ENCODE results near the gene STX7.

STX7 gene

DNA sequence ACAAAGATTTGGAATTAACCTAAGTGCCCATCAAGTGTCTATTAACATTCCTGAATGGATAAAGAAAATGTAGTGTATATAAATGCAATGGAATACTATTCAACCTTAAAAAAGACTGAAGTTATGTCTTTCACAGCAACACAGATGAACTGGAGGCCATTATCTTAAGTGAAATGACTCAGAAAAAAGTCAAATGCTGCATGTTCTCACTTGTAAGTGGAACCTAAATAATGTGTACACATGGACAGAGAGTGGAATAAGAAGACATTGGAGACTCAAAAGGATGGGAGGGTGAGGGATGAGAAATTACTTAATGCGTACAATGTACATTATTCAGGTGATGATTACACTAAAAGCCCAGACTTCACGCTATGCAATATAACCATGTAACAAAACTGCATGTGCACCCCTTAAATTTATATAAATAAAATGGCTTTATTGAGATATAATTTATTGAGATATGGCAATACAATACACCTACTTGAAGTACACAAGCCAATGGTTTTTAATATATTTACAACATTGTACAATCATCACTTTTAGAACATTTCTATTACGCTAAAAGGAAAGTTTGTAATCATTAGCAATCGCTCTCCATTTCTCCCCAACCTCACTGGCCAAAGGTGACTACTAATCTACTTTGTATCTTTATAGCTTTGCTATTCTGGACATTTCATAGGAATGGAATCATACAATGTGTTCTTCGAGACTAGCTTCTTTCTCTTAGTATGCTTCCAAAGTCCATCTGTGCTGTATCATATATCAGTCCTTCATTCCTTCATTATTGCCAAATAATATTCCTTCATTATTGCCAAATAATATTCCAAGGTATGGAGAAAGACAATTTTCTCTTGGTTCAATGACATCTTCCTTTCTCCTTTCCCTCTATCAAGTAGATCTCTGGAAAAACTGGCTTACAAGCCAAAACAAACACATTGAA lies 5.8 kb downstream of the STX7 start:
- Histone ChIP-seq H3K36me3 (ENCODE audit: control insufficient read depth, insufficient read depth, low read length) (peaks cover 12% of the 10 kb centered on the region), H3K4me1 (ENCODE audit: control insufficient read depth, insufficient read depth, low read length) (peaks cover 20% of the 10 kb centered on the region; the same call in 1 of the 2 replicates), H3K9ac (ENCODE audit: low read depth, low read length) (no peak overlapping the region), H3K27ac (ENCODE audit: low read depth, low read length) (no peak overlapping the region), H3K27me3 (ENCODE audit: control insufficient read depth, insufficient read depth, low read length) (no peaks in the 10 kb centered on the region), H3K9me3 (ENCODE audit: control insufficient read depth, insufficient read depth, low read length) (no peaks in the 10 kb centered on the region), H3K4me3 (ENCODE audit: low read depth, low read length) (no peak overlapping the region)

DNA sequence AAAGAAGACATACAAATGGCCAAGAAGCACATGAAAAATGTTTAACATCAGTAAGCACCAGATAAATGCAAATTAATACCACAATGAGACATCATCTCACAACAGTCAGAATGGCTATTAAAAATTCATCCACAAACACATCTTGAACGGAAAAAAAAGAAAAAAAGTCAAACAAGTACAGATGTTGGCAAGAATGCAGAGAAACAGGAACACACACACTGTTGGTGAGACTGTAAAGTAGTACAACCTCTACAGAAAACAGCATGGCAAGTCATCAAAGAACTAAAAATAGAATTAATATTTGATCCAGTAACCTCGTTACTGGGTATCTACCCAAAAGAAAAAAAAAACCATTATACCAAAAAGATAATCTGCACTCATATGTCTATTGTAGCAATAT lies 6.5 kb downstream of the STX7 start:
- no peaks in the 10 kb centered on the region for H3K9me3 ChIP-seq (ENCODE audit: control insufficient read depth, insufficient read depth, low read length)
- peaks cover 15% of the 10 kb centered on the region; the same call in 1 of the 2 replicates for H3K4me1 ChIP-seq (ENCODE audit: control insufficient read depth, insufficient read depth, low read length)
- H3K27me3 ChIP-seq (ENCODE audit: control insufficient read depth, insufficient read depth, low read length) = no peaks in the 10 kb centered on the region
- no peak overlapping the region for H3K4me3 ChIP-seq (ENCODE audit: low read depth, low read length)
- peaks cover 18% of the 10 kb centered on the region for H3K36me3 ChIP-seq (ENCODE audit: control insufficient read depth, insufficient read depth, low read length)
- H3K9ac ChIP-seq (ENCODE audit: low read depth, low read length) = no peak overlapping the region
- H3K27ac ChIP-seq (ENCODE audit: low read depth, low read length) = no peak overlapping the region

DNA sequence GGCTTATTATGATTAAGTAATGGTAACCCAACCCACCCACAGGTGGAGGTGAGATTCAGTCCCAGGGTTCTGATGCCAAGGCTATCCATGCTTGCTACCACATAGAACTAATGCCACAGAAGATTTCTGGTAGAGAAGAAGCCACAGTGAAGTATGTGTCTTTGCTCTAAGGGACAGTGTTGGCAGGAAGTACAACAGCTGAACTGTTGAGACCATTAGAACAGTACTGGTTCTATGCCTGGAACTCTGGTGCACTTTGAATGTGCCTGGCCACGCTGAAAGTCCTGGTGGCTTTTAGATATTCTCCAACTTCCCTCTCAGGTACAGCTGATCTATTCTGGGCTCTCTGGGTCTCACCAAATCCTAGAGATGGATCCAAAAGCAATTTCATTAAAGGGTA lies 7.8 kb downstream of the STX7 start:
- peaks cover 23% of the 10 kb centered on the region for H3K36me3 ChIP-seq (ENCODE audit: control insufficient read depth, insufficient read depth, low read length)
- H3K4me3 ChIP-seq (ENCODE audit: low read depth, low read length) = no peak overlapping the region
- H3K9me3 ChIP-seq (ENCODE audit: control insufficient read depth, insufficient read depth, low read length) = no peaks in the 10 kb centered on the region
- peaks cover 5% of the 10 kb centered on the region; the same call in 1 of the 2 replicates for H3K4me1 ChIP-seq (ENCODE audit: control insufficient read depth, insufficient read depth, low read length)
- H3K27me3 ChIP-seq (ENCODE audit: control insufficient read depth, insufficient read depth, low read length) = no peaks in the 10 kb centered on the region
- H3K27ac ChIP-seq (ENCODE audit: low read depth, low read length) = no peak overlapping the region
- H3K9ac ChIP-seq (ENCODE audit: low read depth, low read length) = no peak overlapping the region

DNA sequence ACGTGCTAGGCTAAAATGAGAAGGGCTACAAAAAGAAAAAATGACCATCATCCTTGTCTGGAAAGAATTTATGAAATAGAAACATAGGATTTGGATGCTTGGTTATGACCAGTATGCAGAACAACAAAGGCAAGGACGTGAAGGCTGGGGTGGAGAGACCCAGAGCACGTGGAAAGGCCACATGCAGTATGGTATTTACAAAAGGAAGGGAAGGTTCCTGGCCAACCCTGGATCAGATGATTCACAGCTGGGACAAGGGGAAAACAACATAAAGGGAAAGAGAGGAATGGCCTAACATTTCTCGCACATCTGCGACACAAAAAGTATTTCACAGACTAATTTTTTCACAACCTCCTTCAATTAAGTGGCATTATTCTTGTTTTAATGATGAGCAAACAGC lies 8.2 kb downstream of the STX7 start:
- peaks cover 3% of the 10 kb centered on the region; the same call in 1 of the 2 replicates for H3K4me1 ChIP-seq (ENCODE audit: control insufficient read depth, insufficient read depth, low read length)
- H3K27ac ChIP-seq (ENCODE audit: low read depth, low read length) = no peak overlapping the region
- peaks cover 23% of the 10 kb centered on the region for H3K36me3 ChIP-seq (ENCODE audit: control insufficient read depth, insufficient read depth, low read length)
- H3K9ac ChIP-seq (ENCODE audit: low read depth, low read length) = no peak overlapping the region
- H3K4me3 ChIP-seq (ENCODE audit: low read depth, low read length) = no peak overlapping the region
- no peaks in the 10 kb centered on the region for H3K27me3 ChIP-seq (ENCODE audit: control insufficient read depth, insufficient read depth, low read length)
- H3K9me3 ChIP-seq (ENCODE audit: control insufficient read depth, insufficient read depth, low read length) = no peaks in the 10 kb centered on the region

DNA sequence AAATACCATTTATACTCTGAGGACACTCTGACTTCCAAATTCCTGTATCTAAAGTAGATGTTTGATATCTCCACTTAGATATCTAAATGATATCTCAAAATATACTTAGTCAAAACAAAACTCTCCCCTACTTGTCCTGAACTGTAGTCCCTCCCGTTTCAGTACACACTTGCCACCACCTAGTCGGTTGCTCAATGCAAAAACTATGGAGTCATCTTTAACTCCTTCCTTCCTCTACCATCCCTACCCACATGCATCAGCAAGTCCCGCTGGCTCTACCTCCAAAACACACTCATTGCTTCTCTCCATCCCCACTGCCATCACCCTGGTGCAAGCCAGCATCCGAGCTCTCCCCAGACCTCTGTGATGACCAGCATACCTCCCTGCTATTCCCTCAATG lies 13.2 kb downstream of the STX7 start:
- Histone ChIP-seq H3K36me3 (ENCODE audit: control insufficient read depth, insufficient read depth, low read length) (peaks cover 33% of the 10 kb centered on the region), H3K4me3 (ENCODE audit: low read depth, low read length) (no peak overlapping the region), H3K27me3 (ENCODE audit: control insufficient read depth, insufficient read depth, low read length) (no peaks in the 10 kb centered on the region), H3K9ac (ENCODE audit: low read depth, low read length) (no peak overlapping the region), H3K27ac (ENCODE audit: low read depth, low read length) (no peak overlapping the region), H3K4me1 (ENCODE audit: control insufficient read depth, insufficient read depth, low read length) (no peaks in the 10 kb centered on the region), H3K9me3 (ENCODE audit: control insufficient read depth, insufficient read depth, low read length) (no peaks in the 10 kb centered on the region)

DNA sequence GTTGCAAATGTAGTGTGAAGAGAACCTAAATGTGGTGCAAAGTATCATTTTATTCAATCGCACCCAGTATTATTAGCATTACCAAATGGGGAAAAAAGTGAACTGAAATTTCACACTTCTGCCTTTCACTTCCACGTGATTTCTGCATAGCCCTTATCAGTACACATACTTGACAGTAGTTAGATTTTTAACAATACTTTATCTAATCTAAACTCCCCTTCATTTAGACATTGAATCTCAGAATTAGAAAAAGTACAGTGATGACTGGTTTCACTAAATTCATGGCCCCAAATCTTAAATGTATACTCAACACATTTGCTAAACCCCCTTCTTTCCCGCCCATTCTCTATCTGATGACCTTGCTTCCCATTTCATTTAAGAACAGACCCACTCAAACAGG lies 14.3 kb downstream of the STX7 start:
- no peak overlapping the region for H3K4me3 ChIP-seq (ENCODE audit: low read depth, low read length)
- no peaks in the 10 kb centered on the region for H3K9me3 ChIP-seq (ENCODE audit: control insufficient read depth, insufficient read depth, low read length)
- H3K27ac ChIP-seq (ENCODE audit: low read depth, low read length) = no peak overlapping the region
- H3K27me3 ChIP-seq (ENCODE audit: control insufficient read depth, insufficient read depth, low read length) = no peaks in the 10 kb centered on the region
- no peaks in the 10 kb centered on the region for H3K4me1 ChIP-seq (ENCODE audit: control insufficient read depth, insufficient read depth, low read length)
- H3K9ac ChIP-seq (ENCODE audit: low read depth, low read length) = no peak overlapping the region
- H3K36me3 ChIP-seq (ENCODE audit: control insufficient read depth, insufficient read depth, low read length) = peaks cover 33% of the 10 kb centered on the region

DNA sequence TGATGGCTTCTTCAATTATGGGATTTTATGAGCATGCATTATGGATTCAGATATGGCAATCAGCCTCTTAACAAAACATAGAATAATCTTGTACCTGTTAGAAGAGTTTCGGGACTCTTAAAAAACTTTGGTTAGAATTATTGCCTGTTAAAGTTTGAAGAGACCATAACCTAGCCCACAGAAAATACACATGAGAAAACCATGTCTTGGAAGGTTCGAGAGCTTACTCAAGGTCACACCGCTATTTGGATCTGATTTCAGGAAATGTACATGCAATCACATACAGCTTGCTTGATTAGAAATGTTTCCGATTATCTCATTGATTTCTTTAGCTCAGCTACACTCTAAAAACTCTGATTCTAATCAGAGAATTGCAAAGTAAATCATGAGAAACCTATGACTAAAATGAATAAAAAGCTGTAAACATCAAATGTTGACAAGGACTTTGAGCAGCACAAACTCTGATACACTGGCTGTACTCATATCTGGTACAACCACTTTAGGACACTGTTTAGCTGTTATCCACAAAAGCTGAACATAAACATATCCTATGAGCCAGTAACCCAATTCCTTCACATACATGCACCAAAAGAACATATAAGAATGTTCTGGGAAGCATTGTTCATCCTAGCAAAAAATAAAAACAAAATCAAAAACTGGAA lies 16.3 kb downstream of the STX7 start:
- Histone ChIP-seq H3K27ac (ENCODE audit: low read depth, low read length) (no peak overlapping the region), H3K9me3 (ENCODE audit: control insufficient read depth, insufficient read depth, low read length) (no peaks in the 10 kb centered on the region), H3K4me1 (ENCODE audit: control insufficient read depth, insufficient read depth, low read length) (no peaks in the 10 kb centered on the region), H3K4me3 (ENCODE audit: low read depth, low read length) (no peak overlapping the region), H3K9ac (ENCODE audit: low read depth, low read length) (no peak overlapping the region), H3K27me3 (ENCODE audit: control insufficient read depth, insufficient read depth, low read length) (no peaks in the 10 kb centered on the region), H3K36me3 (ENCODE audit: control insufficient read depth, insufficient read depth, low read length) (peaks cover 16% of the 10 kb centered on the region)

DNA sequence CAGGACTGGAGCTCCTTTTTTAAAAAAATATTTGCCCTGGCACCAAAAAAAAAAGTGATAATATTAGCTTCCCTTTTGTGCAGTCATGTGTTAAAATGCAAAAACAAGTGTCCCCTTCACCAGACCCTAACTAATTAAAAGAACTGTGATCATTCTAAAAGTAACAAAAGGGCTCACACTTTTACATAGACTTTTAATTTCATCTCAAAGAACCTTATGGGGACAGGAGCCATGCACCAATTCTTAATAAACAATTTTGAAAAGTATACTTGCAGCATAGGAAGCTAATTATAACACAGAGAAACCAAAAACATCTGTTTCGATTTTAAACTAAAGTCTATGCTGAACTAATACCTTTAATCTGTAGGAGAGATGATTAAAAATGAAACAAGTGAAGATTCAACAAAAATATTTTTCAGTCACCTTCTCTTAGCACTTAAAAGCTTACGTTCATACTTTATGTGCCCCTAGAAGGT lies 17.3 kb downstream of the STX7 start:
- H3K9me3 ChIP-seq (ENCODE audit: control insufficient read depth, insufficient read depth, low read length) = no peaks in the 10 kb centered on the region
- H3K9ac ChIP-seq (ENCODE audit: low read depth, low read length) = no peak overlapping the region
- H3K36me3 ChIP-seq (ENCODE audit: control insufficient read depth, insufficient read depth, low read length) = peaks cover 10% of the 10 kb centered on the region; the same call in 1 of the 2 replicates
- no peaks in the 10 kb centered on the region for H3K27me3 ChIP-seq (ENCODE audit: control insufficient read depth, insufficient read depth, low read length)
- H3K4me3 ChIP-seq (ENCODE audit: low read depth, low read length) = no peak overlapping the region
- H3K27ac ChIP-seq (ENCODE audit: low read depth, low read length) = no peak overlapping the region
- H3K4me1 ChIP-seq (ENCODE audit: control insufficient read depth, insufficient read depth, low read length) = peaks cover 6% of the 10 kb centered on the region; the same call in 1 of the 2 replicates

DNA sequence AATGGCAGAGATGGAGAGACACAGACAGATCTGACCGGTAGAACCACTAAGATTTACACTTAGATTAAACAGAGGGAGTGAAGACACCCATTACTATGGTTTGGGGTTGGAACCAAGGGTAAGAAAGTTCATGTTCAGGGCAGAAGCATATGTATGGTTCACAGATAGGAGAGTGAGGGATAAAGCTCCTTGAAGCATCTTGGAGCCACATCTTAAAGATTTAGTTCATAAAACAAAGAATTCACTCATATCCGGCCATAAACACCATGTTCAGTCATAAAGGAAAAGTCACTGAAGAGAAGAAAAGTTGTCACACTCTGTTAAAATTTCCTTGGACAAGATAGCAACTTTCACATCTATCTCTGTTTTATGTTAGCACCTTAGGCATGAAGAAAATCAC lies 18.0 kb downstream of the STX7 start:
- Histone ChIP-seq H3K27ac (ENCODE audit: low read depth, low read length) (no peak overlapping the region), H3K36me3 (ENCODE audit: control insufficient read depth, insufficient read depth, low read length) (peaks cover 10% of the 10 kb centered on the region; the same call in 1 of the 2 replicates), H3K9ac (ENCODE audit: low read depth, low read length) (no peak overlapping the region), H3K9me3 (ENCODE audit: control insufficient read depth, insufficient read depth, low read length) (no peaks in the 10 kb centered on the region), H3K27me3 (ENCODE audit: control insufficient read depth, insufficient read depth, low read length) (no peaks in the 10 kb centered on the region), H3K4me1 (ENCODE audit: control insufficient read depth, insufficient read depth, low read length) (peaks cover 13% of the 10 kb centered on the region; the same call in 1 of the 2 replicates), H3K4me3 (ENCODE audit: low read depth, low read length) (no peak overlapping the region)

DNA sequence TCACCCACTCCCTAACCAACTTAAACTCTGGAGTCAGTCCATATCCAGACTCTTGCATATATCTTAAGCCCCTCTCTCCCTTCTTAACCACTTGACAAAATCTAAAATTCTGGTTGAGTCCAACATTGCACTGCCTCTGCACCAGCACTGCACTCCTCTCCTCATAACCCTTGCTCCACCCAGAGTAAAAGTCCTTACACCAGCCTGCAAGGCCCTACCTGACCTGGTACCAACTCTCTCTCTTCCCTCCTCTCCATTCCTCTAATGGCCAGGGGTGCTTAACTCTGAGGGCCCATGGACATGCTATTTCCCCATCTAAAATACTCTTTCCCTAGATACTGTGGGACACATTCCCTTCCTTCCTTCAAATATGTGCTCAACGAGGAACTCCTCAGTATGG lies 21.0 kb downstream of the STX7 start:
- Histone ChIP-seq H3K9ac (ENCODE audit: low read depth, low read length) (no peak overlapping the region), H3K36me3 (ENCODE audit: control insufficient read depth, insufficient read depth, low read length) (no peaks in the 10 kb centered on the region), H3K27ac (ENCODE audit: low read depth, low read length) (no peak overlapping the region), H3K9me3 (ENCODE audit: control insufficient read depth, insufficient read depth, low read length) (no peaks in the 10 kb centered on the region), H3K27me3 (ENCODE audit: control insufficient read depth, insufficient read depth, low read length) (no peaks in the 10 kb centered on the region), H3K4me3 (ENCODE audit: low read depth, low read length) (no peak overlapping the region), H3K4me1 (ENCODE audit: control insufficient read depth, insufficient read depth, low read length) (peaks cover 14% of the 10 kb centered on the region; the same call in 1 of the 2 replicates)

DNA sequence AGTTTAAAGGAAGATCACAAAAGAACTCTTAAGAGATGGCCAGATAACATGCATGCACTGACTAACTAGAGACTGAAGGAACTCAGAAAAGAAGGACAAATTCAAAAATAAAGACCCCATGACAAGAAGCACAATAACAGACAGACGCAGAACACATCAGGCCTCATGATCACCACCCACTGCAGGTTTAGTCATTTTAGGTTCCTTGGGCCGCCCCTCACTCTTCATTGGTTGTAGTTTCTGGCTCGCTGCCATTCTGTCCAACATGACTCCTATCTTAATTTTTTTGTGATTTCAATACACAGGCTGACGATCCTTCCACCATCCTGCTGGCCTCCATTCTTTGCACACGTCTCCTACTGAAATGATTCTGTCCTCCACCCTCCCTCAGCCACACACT lies 21.6 kb downstream of the STX7 start:
- peaks cover 14% of the 10 kb centered on the region; the same call in 1 of the 2 replicates for H3K4me1 ChIP-seq (ENCODE audit: control insufficient read depth, insufficient read depth, low read length)
- no peak overlapping the region for H3K9ac ChIP-seq (ENCODE audit: low read depth, low read length)
- H3K27me3 ChIP-seq (ENCODE audit: control insufficient read depth, insufficient read depth, low read length) = no peaks in the 10 kb centered on the region
- no peak overlapping the region for H3K4me3 ChIP-seq (ENCODE audit: low read depth, low read length)
- H3K27ac ChIP-seq (ENCODE audit: low read depth, low read length) = no peak overlapping the region
- H3K36me3 ChIP-seq (ENCODE audit: control insufficient read depth, insufficient read depth, low read length) = no peaks in the 10 kb centered on the region
- H3K9me3 ChIP-seq (ENCODE audit: control insufficient read depth, insufficient read depth, low read length) = no peaks in the 10 kb centered on the region

All from HUES48 (cell line).